ENCODE measurements around the gene FAM234B.

The FAM234B gene

GRCh38 chr12:13044002-13044905, at the start of gene FAM234B:
Gene FAM234B (plus strand): TSS chr12:13044381. CDS start chr12:13044404, 23 bp downstream.
- H3K27ac ChIP-seq: peak within 1 kb of the TSS; percentile 31 to 90 (median 78)
- peak within 1 kb of the TSS; percentile 78 to 100 (median 99) for H3K4me3 ChIP-seq

DNA sequence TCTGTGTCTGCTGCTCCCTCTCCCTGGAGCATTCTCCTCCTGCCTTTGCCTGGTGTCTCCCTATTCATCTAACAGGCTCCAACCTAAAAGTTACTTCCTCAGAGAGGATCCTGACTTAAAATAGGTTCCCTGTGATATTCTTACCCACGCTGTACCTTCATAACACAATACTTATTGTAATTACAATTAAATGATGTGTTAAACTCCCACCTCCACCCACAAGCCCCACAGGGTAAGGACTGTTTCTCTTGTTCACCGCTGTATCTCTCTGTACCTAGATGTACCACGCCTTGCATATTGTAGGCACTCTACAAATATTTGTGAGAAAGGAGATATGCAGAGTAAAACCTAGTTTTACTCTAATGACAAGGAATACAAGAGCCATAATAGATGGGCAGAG, 49.1 kb upstream of the FAM234B start:
- H3K27ac ChIP-seq: no peak overlapping the region
- H3K4me3 ChIP-seq: no peak overlapping the region

- no peak overlapping the region for H3K4me3 ChIP-seq
- H3K27ac ChIP-seq: no peak overlapping the region
Observed at GRCh38 chr12:12996209-12996608, 48.0 kb upstream of the FAM234B start.

- H3K27ac ChIP-seq: peak overlapping the region in 1 of 21 experiments; percentile 1
- no peak overlapping the region for H3K4me3 ChIP-seq
Observed at GRCh38 chr12:12997156-12997555, 47.0 kb upstream of the FAM234B start.

- H3K4me3 ChIP-seq: no peak overlapping the region
- H3K27ac ChIP-seq: no peak overlapping the region
Observed at GRCh38 chr12:12997734-12998133, 46.4 kb upstream of the FAM234B start.

DNA sequence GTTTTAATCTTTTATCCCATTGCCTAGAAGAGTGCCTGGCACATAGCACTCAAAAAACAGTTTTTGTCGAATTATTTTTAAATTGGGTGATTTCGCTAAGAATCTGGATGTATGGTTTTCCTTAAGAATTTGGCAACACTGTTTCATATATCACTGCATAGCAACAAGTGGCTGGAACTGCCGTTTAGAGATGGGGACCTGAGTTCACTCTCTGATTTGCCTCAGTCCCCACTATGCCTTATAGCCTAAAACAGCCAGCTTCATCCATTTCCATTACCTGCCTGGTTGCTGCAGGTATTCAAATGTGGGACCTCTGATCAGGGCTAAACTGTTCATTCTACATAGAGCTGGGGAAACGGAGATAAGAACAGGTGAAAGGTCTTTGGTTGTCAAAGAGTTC, 45.9 kb upstream of the FAM234B start:
- H3K27ac ChIP-seq: no peak overlapping the region
- H3K4me3 ChIP-seq: no peak overlapping the region

DNA sequence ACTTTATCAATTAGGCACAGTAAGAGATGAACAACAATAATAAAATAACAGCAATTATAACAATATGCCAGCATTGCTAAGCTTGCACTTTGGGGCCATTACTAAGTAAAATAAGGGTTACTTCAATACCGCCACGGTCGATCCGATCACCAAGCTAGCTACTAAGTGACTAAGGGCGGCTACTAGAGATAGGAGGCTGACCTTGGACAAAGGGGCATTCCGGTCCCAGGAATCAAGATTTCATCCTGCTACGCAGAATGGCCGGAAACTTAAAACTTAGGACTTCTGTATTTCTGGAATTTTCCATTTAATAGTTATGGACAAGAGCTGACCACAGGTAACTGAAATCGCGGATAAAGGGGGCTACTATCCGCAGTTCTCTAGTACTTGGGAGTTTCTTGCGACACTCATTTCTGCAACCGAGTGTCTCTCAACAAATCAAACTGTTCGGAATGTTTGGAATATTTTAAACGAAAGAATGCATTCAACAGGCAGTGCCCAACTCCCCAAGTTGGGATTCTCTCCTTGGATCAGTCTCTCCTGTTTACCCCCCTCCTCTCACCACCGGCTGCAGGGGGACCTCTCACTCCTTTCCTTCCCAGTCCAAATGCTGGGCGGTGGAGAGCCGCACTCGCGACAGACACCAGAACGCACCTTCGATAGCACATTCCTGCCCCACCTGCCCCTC, 44.8 kb upstream of the FAM234B start:
- Histone ChIP-seq H3K27ac (peak overlapping the region in 20 of 21 experiments; percentile 30 to 93 (median 80)), H3K4me3 (peak overlapping the region; percentile 46 to 82 (median 75))

- Histone ChIP-seq H3K4me3 (peak within 1 kb of the TSS; percentile 46 to 82 (median 75)), H3K27ac (peak within 1 kb of the TSS; percentile 61 to 96 (median 90))
Observed at GRCh38 chr12:12999959-13000615, 44.1 kb upstream of the FAM234B start, which contains the start of gene HEBP1. Gene HEBP1 (minus strand): TSS chr12:13000265. CDS start chr12:13000114, 151 bp downstream.

- Histone ChIP-seq H3K27ac (peak overlapping the region; percentile 56 to 96 (median 90)), H3K4me3 (peak overlapping the region; percentile 39 to 82 (median 75))
Observed at GRCh38 chr12:13000616-13000924, 43.6 kb upstream of the FAM234B start.

- H3K27ac ChIP-seq: peak overlapping the region; percentile 56 to 96 (median 90)
- peak overlapping the region; percentile 39 to 82 (median 75) for H3K4me3 ChIP-seq
Observed at GRCh38 chr12:13000925-13001774, 43.0 kb upstream of the FAM234B start.

DNA sequence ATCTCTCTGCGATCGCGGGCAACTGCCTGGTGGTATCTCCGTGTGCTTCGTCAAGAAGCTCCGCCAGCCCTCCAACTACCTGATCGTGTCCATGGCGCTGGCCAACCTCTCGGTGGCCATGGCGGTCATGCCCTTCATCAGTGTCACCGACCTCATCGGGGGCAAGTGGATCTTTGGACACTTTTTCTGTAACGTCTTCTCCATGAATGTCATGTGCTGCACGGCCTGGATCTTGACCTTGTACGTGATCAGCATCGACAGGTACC, 42.5 kb upstream of the FAM234B start:
- Histone ChIP-seq H3K4me3 (peak overlapping the region; percentile 39 to 82 (median 75)), H3K27ac (peak overlapping the region; percentile 31 to 96 (median 90))

DNA sequence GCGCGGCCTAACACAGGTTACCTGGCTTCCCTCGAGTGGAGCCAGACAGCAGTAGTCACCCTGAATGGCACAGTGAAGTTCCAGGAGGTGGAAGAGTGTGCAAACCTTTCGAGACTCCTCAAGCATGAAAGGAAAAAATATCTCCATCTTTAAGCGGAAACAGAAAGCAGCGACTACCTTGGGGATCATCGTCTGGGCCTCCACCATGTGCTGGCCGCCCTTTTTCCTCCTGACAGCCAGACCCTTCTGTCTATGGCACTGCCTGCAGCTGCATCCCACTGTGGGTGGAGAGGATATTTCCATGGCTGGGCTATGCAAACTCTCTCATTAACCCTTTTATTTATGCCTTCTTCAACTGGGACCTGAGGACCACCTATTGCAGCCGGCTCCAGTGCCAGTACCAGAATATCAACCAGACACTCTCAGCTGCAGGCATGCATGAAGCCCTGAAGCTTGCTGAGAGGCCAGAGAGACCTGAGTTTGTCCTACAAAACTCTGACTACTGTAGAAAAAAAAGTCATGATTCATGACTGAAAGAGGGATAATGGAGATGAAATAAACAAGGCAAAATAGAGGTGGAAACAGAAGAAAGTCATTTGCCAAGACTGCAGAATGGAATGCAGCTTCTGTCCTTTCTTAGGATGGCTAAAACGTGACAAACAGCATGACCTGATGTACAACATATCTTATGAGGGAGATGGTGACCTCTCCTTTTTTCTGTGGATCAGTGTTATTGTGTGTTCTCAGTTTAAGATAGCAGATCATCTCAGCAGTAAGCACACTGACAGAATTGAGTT, 41.7 kb upstream of the FAM234B start:
- Histone ChIP-seq H3K27ac (no peak overlapping the region), H3K4me3 (no peak overlapping the region)

DNA sequence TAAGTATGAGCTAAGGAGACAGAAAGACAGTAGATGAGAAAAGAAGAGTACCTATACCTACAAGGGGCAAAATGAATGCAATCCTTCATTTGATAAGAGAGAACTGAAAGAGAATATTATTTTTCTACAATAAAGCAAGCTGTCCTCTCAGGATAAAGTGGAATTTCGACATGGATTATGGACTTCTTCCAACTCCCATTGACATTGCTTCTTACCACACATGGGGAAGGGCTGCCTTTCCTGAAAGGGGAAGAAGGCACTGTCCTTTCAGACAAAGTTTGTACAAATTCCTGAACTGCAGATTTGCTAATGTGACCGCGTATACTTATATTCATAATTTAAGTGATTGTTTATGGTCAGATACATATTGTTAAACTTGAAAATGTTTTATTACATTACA, 39.8 kb upstream of the FAM234B start:
- Histone ChIP-seq H3K4me3 (no peak overlapping the region), H3K27ac (no peak overlapping the region)

GRCh38 chr12:13004986-13005385, 39.2 kb upstream of the FAM234B start:
- H3K4me3 ChIP-seq: no peak overlapping the region

DNA sequence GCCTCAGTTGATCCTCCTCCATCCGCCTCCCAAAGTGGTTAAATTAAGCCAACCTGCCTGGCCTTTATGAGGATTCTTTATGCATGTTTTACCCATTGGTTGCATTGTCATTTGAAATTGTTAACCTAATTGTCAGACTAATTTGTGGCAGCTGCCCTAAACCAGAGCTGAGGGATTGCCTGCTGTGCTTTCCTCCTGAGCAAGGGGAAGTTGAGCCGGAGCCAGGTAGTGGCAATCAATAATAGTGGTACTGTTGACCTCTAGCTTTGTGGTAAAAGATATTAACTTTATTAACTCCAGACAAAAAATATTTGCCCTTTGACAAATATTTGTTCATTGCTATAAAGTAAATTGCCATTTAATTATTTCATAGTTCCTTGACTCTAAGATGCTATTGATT, 38.5 kb upstream of the FAM234B start:
- Histone ChIP-seq H3K27ac (no peak overlapping the region), H3K4me3 (no peak overlapping the region)

More at GRCh38 chr12:13004986-13005385, 39.2 kb upstream of the FAM234B start:
- no peak overlapping the region for H3K27ac ChIP-seq

- Histone ChIP-seq H3K4me3 (no peak overlapping the region), H3K27ac (no peak overlapping the region)
Observed at GRCh38 chr12:13007496-13008233, 36.5 kb upstream of the FAM234B start.

- Histone ChIP-seq H3K27ac (no peak overlapping the region), H3K4me3 (no peak overlapping the region)
Observed at GRCh38 chr12:13008741-13009380, 35.3 kb upstream of the FAM234B start.

DNA sequence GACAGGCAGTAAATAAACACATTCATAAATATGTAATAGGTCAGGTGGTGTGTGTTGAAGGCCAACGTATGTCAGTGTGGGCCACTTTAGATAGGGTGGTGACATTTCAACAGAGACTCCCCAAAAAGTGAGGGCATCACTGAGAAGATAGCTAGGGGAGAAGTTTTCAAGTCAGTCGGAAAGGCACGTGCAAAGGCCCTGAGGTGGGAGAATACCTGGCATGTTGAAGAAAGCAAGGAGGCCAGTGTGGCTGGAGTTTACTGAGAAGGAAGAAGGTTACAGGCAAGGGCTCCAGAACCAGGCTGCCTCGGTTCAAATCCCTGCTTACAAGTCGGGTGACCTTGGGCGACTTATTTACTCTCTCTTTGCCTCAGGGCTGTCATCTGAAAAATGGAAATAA, 33.1 kb upstream of the FAM234B start:
- H3K4me3 ChIP-seq: no peak overlapping the region
- no peak overlapping the region for H3K27ac ChIP-seq
